ENCODE results near the gene CCDC177.
"Not testable (repeated sequence)": the region's sequence is repeated elsewhere in the genome, so short reads cannot be mapped to it uniquely, and the experiment has no call there.

The CCDC177 gene

DNA sequence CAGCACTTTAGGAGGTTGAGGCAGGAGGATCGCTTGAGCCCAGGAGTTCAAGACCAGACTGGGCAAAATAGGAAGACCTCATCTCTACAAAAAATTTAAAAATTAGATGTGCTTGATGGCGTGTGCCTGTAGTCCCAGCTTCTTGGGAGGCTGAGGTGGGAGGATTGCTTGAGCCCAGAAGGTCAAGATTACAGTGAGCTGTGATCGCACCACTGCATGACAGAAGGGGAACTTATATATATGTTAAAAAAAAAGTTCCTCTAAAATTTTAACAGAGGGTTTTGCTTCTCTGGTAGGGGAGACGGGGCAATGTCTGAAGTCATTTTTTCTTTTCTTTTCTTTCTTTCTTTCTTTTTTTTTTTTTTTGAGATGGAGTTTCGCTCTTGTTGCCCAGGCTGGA is 24.8 kb upstream of the CCDC177 start:
- not testable (repeated sequence) for DNase-seq (ENCODE audit: low read depth)

DNA sequence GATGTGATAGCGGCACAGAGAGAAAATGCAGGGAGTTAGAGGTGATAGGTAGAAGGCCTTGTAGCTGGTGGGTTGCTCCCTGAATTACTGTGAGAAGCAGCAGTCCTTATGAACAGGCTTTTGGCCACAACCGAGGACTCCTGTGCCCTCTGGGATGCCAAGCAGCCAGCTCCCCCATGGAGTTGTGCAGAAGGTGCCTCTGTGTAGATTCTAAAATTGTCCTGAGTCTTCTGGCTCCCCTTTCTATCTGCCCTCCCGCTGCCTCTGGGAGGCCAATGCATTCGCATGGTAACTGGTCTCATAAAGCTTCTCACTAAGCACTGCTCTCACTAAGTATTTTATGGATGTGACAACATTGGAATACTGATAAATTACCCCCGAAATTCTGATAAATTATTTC is 20.7 kb upstream of the CCDC177 start:
- DNase-seq (ENCODE audit: low read depth), result no peak

DNA sequence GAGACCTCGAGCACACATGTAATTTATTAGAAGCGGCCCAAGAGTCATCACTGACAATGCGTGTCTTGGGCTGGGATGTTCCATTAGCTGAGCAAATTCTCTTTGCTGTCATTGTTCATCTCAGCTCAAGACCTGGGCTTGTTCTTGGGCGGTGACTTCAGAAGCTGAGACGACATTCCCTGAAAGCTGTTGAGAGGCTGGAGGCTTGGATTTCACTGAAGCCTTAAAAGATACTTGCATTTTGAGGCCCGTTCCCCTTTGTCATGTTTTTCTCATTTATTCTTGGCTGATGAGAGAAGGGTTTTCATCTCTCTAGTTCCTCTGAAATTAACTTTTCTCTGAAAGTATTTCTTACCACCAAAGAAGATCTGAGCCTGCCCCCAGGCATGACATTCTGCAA is 20.2 kb upstream of the CCDC177 start:
- no peak for DNase-seq (ENCODE audit: low read depth)

DNA sequence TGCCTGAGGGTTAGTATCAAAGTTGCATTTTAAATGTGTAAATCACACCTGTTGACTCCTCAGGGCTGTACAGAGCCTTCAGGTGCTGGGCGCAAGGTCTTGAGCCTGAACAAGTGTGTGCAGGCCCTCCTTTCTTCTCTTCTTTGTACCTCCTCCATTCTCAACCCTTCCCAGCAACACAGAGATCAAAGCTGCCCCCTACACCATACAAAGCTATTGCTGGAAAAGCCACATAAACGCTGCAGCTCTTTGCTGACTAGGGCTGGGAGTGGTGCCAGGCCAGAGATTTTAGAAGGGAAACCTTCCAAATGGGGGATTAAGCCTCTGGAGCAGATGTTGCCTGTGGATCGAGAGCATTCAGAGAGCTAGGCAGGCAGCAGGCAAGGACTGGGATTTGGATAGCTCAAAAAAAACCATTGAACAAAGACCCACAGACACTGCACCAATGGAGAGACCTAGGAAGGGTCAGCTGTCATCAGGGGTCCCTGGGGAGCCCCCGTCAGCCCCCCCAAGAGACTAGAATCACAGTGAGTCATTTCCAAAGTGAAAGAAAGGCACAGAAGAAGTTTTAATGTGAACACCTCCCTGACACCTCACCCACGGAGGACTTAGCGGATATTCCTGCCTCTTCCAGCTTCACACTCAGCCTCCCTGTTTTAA is 18.5 kb upstream of the CCDC177 start:
- no peak for DNase-seq (ENCODE audit: low read depth)

DNA sequence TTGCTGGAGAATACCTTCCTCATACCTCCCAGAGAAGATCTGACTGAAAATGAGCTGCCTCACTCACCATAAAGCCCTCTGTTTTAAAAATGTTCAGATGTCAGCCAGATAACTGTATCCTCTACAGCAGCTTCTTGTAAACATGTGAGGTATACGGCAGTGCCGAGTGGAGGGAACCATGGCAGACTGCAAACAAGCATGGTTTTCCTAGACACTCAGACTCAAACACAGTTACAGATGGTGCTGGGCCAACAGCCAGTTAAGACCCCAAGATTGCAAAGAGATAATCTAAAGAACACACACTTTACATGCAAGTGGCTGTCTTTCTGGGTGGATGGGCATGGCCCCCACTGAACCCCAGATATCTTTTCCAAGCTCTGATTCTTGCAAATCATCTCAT is 16.6 kb upstream of the CCDC177 start:
- no peak for DNase-seq (ENCODE audit: low read depth)

GRCh38 chr14:69587389-69587788 is 12.7 kb upstream of the CCDC177 start:
- DNase-seq (ENCODE audit: low read depth), result no peak

DNA sequence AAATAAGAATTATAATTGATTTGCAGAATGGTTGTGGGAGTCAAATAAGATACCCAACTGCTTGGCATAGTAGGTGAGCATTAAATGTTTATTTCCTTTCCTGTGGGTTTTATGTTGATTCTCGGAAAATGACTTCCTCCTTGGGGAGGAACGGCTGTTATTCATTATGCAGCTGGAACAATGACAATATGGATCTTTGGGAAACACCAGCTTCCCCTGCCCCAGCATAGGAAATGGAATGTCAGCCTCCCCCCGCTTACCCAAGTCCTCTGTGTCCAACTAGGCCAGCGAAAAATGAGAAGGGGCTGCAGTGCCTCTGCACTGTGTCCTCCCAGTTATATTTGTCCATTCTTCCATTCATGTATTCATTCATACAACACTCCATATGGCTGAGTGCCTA is 11.7 kb upstream of the CCDC177 start:
- DNase-seq (ENCODE audit: low read depth), result no peak

DNA sequence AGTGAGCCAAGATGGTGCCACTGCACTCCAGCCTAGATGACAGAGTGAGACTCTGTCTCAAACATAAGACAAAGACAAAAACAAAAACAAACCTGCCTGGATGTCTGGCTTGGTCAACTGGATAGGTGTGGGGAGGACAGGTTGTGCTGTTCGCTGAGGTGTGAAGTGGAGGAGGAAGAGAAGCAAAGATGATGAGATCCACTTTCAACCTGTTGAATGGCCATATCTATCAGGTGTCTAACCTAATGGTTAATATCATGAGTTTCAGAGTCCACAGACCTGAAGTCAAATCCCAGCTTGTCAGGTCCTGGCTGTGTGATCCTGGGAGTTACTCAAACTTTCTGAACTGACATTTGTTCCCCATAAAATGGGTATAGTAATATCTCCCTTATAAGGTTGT is 9.7 kb upstream of the CCDC177 start:
- DNase-seq (ENCODE audit: low read depth), result no peak

GRCh38 chr14:69582829-69583228 is 8.2 kb upstream of the CCDC177 start:
- no peak for DNase-seq (ENCODE audit: low read depth)

GRCh38 chr14:69582212-69582611 is 7.5 kb upstream of the CCDC177 start:
- DNase-seq (ENCODE audit: low read depth), result no peak

DNA sequence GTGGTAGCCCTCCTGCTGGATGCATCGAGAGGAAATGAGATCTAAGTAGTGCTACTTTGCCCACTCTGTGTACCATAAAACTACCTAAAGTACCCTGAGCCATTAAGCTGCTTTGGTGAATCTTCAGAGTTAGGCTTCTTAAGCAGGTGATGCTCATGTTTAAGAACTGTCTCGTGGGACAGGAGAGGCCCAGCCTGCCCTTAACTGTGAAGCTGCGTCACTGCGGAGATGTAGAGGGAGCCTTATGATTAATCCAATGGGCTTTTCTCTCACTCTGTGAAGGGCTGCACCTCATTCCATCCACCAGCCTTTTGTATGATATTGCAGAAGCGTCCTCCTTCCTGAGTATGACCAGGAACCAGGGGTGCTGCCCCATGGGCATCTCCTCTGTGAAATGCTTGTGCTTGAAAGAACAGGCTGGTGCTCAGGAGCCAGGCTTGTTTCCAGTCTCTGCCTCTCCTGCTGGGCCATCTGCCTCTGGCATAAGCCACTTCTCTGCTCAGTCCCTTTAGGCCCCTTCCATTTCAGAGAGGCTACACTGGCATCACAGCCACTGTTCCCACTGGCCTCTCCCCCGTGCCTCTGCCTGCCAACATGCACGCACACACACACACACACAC is 6.8 kb upstream of the CCDC177 start:
- DNase-seq (ENCODE audit: low read depth), result no peak

DNA sequence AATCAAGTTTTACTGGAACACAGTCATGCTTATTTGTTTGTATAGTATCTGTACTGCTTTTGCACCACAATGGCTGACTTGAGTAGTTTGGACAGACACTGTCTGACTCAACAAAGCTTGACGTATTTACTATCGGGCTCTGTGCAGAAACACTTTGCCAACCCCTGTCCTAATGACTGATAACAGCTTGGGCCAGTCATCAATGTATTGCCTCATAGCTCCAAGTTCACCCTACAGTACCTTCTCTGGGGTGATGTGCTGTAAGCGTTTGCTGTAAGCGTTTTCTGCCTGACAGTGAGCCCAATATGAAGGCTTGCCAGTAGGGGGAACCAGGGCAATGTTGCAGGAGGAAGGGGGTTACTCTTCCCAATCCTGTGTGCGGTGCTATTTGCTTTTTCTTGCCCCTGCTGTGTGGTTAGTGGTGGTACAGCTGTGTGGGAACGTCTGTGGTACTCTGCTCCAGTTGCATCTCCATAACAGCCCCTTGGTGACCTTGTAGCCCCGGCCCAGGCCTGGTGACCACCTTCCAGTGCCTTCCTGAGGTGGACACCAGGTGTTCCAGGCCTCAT is 5.4 kb upstream of the CCDC177 start:
- no peak for DNase-seq (ENCODE audit: low read depth)

DNA sequence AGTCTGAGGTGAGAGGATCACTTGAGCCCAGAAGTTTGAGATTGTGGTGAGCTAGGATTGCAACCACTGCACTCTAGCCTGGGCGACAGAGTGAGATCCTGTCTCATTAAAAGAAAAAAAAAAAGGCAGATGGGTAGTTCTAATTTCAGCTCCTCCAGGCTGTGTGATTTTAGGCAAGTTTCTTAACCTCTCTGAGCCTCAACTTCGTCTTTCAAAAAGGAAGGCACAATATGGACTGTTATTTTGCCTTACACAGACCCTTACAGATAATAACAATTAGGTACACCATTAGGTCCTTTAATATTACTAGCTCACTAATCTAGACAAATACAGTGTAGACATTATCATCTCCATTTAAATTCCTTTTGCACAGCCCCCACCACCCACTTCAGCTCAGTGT is 4.8 kb upstream of the CCDC177 start:
- DNase-seq (ENCODE audit: low read depth), result no peak

DNA sequence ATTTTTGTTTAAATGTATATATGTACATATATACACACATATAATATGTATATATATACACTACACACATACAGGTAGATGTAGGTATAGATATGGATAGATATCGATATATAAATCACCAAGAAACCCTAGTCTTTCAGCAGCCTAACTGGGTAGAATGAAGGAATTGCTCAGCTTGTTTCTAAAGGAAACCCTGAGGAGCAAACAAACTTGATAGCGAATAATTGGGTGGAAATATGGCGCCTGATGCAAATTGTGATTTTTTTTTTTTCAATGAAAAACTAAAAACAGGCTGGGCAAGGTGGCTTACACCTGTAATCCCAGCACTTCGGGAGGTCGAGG is 254 bp upstream of the CCDC177 start:
- DNase-seq (ENCODE audit: low read depth), result no peak

- DNase-seq (ENCODE audit: low read depth), result no peak
These were observed 824 bp downstream of the CCDC177 start for GRCh38 chr14:69573831-69574262.

DNA sequence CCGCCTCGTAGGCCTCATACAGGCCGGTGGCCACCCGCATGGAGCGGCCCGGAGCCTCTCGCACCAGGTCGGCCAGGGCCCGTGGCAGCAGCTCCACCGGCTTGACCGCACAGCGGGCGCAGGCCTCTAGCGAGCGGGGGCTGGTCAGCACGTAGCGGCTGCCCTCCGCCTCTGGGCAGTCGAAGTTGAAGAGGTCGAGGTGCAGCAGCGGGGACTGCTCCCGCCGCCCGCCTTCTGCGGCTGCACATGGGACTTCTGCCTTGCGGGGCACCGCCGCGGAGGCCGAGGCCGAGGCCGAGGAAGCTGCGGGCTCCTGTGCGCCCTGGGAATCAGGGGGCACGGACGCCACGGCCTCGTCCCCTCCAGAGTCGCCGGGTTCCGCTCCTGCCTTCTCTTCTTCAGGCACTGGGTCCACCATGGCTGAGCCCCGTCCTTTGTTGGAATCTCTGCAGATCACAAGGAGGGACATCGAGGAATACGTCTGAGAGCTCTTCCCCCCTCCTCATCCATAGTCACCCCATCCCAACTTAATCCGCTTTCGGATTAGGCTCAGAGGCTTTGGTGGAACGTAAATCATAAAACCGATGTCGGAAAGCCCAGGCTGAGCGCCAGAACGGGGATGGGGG is 1.4 kb downstream of the CCDC177 start:
- no peak for DNase-seq (ENCODE audit: low read depth)

GRCh38 chr14:69572841-69573135 is 1.9 kb downstream of the CCDC177 start:
- no peak for DNase-seq (ENCODE audit: low read depth)

- DNase-seq (ENCODE audit: low read depth), result no peak
These were observed 2.4 kb downstream of the CCDC177 start for GRCh38 chr14:69572030-69572840.

DNA sequence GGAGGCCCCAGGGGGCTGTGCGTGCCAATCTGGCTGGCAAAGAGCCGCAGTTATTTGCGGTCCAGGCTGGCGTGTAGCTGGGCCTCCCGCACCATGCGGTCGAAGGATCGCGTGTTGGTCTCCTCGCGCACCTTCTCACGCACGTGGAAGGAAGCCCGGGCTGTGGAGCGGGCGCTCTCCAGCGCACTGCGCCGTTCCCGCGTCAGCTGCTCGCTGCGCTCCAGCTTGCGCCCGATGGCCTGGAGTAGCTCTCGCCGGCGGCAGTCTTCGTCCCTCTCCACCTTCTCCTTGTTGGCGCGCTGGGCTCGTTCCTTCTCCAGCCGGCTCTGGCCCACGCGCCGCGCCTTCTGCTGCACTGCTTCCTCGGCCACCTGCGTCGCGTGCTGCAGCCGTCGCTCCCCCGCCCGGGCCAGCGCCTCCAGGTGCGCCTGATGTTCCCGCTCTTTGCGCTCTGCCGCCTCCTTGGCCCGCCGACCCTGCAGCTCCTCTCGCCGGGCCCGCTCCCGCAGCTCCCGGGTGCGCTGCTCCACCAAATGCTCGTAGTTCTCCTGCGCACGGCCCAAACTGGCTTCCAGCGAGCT is 3.1 kb downstream of the CCDC177 start:
- DNase-seq (ENCODE audit: low read depth), result no peak

- DNase-seq (ENCODE audit: low read depth), result no peak
These were observed 3.8 kb downstream of the CCDC177 start for GRCh38 chr14:69570836-69571330.

DNA sequence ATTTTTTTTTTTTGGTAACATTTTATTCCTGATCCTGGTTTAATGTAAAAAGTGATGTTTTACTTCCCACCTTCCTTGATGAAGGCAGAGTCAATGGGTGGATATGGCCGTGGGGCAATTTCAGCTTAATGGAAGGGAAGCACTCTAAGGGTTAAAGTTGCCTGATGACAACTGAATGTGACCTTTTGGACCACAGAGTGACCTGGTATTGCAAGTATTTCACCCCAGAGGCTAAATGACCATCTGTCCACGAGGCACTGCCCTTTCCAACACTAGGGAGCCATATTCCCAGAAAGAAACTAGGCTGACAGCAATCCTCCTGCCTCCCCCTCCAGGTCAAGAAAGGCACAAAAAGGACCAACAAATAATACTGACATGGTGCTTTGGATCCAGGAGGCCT is 4.8 kb downstream of the CCDC177 start:
- no peak for DNase-seq (ENCODE audit: low read depth)

- no peak for DNase-seq (ENCODE audit: low read depth)
These were observed 7.1 kb downstream of the CCDC177 start for GRCh38 chr14:69567563-69567962.
